Right cardiac atrium (tissue), 5 donors: ENCODE data around the gene RTKN. TPM values are rescaled to one million over a fixed set of nuclear protein-coding genes. Genes with fewer than 3 reads are reported as not detected.
"Not testable (repeated sequence)": the region's sequence is repeated elsewhere in the genome, so short reads cannot be mapped to it uniquely, and the experiment has no call there.

ENCODE experiments used
- ATAC-seq, 2 donors: fragments of 200-7000 bp; cut with Tn5 transposase; one replicate each; pipeline versions ENCODE4 v1.8.0 to v1.9.1; 2020; ENCODE audit warnings: moderate library complexity in 2 of 2, mild to moderate bottlenecking in 1 of 2
- DNase-seq, 3 donors: peaks; one replicate each; pipeline ENCODE4 v3.0.0-alpha.2; 2020
- H3K27ac ChIP-seq: one replicate; pipeline ENCODE4 v1.5.1; 2013; ENCODE audit warnings: mild to moderate bottlenecking, low read length, control low read depth, moderate library complexity
- H3K27me3 ChIP-seq: one replicate; pipeline ENCODE4 v1.6.1; 2013; ENCODE audit not compliant: control insufficient read depth, insufficient read depth
- H3K4me1 ChIP-seq: one replicate; pipeline ENCODE4 v1.6.1; 2013; ENCODE audit warnings: low read length; ENCODE audit not compliant: control insufficient read depth, insufficient read depth
- H3K4me3 ChIP-seq: one replicate; pipeline ENCODE4 v1.5.1; 2013; ENCODE audit warnings: low read length, control low read depth
- H3K9me3 ChIP-seq: one replicate; pipeline ENCODE4 v1.6.1; 2013; ENCODE audit warnings: low read length; ENCODE audit not compliant: control insufficient read depth
- WGBS: extraction: QIAGEN DNeasy Blood & Tissue Kit; methylation state at CpG from one replicate; pipeline ENCODE4 v1.1.7; 2013; 5-methylcytosine and 5-hydroxymethylcytosine counted together
- intact Hi-C, 4 donors: fragments of 100-400 bp; cut with DNase I; formaldehyde crosslinking; loops; one replicate each; pipeline versions ENCODE4 v1.11.0 to v1.14.0; 2022 to 2023
- polyA plus RNA-seq: library from polyadenylated mRNA; stranded (reverse); fragments of 200-250 nt; gene quantifications from one replicate; pipeline ENCODE4 v1.2.3, GENCODE V29; 2013
- total RNA-seq, 4 donors: library from RNA; stranded (reverse); fragmentation: NEBNext Ultra II Directional; extraction: Animal tissue kit (Norgen Biotek cat#: 25700); gene quantifications; one replicate each; pipeline ENCODE4 v1.2.1, GENCODE V29; 2021
- donor health status: healthy with polysubstance abuse.
- donor health status: DM: no; HTN: yes; CAD: no.
- donor health status: DM: no; HTN: no; CAD: no.
- donor health status: DM: no; HTN: yes; CAD: no; lungs with severe emphysema.
- donor health status: DM: yes; HTN: yes; CAD: no.

Gene RTKN
- total and polyA plus RNA-seq, 5 donors = 16.2 to 27.9 (median 24.8) TPM

GRCh38 chr2:74447230-74447999 lies 5.7 kb upstream of the RTKN start:
- intact Hi-C loops = no loop called here
- DNase-seq (no peak), ATAC-seq (no peak)
- no peaks in the 10 kb centered on the region for H3K4me1 ChIP-seq
- no peak overlapping the region for H3K4me3 ChIP-seq
- H3K27me3 ChIP-seq = no peaks in the 10 kb centered on the region
- WGBS = 90% methylated on average over 5 of the region's 5 CpGs
- no peaks in the 10 kb centered on the region for H3K9me3 ChIP-seq
- H3K27ac ChIP-seq = no peak overlapping the region

GRCh38 chr2:74444498-74445318 lies 3.0 kb upstream of the RTKN start:
- WGBS = 29% methylated on average over 5 of the region's 5 CpGs
- Histone ChIP-seq H3K27ac (no peak overlapping the region), H3K4me3 (no peak overlapping the region), H3K9me3 (no peaks in the 10 kb centered on the region), H3K27me3 (no peaks in the 10 kb centered on the region), H3K4me1 (peaks cover 2% of the 10 kb centered on the region)
- no peak for DNase-seq
- intact Hi-C loops = no loop called here
- no peak for ATAC-seq

GRCh38 chr2:74442483-74443297 lies 953 bp upstream of the RTKN start:
- DNase-seq, intact Hi-C loops, H3K4me1 ChIP-seq, H3K9me3 ChIP-seq, ATAC-seq, H3K27me3 ChIP-seq, H3K27ac ChIP-seq: not testable (repeated sequence)
- 93% methylated on average over 16 of the region's 16 CpGs for WGBS
- H3K4me3 ChIP-seq = peak overlapping the region; percentile 16

GRCh38 chr2:74441170-74441689 lies 507 bp downstream of the RTKN start:
- Histone ChIP-seq H3K27me3 (no peaks in the 10 kb centered on the region), H3K4me3 (peak overlapping the region; percentile 16), H3K9me3 (no peaks in the 10 kb centered on the region), H3K27ac (peak overlapping the region; percentile 89), H3K4me1 (peaks cover 2% of the 10 kb centered on the region)
- intact Hi-C loops = no loop called here
- ATAC-seq (peak; percentile 2 to 3), DNase-seq (peak in 1 of 3 donors; percentile 73)
- 21% methylated on average over 33 of the region's 33 CpGs for WGBS

- H3K27ac ChIP-seq = peak overlapping the region; percentile 89
- 7% methylated on average over 45 of the region's 45 CpGs for WGBS
- H3K4me1 ChIP-seq = peaks cover 2% of the 10 kb centered on the region
- DNase-seq = peak; percentile 94 to 97 (median 97)
- H3K9me3 ChIP-seq = no peaks in the 10 kb centered on the region
- ATAC-seq = peak; percentile 95
- peak overlapping the region; percentile 16 for H3K4me3 ChIP-seq
- intact Hi-C loops = no loop called here
- no peaks in the 10 kb centered on the region for H3K27me3 ChIP-seq
Measured at GRCh38 chr2:74440378-74441169, 1.2 kb downstream of the RTKN start.

- intact Hi-C loops = no loop called here
- Histone ChIP-seq H3K4me1 (peaks cover 2% of the 10 kb centered on the region), H3K27me3 (no peaks in the 10 kb centered on the region), H3K9me3 (no peaks in the 10 kb centered on the region), H3K4me3 (peak overlapping the region; percentile 16), H3K27ac (peak overlapping the region; percentile 89)
- ATAC-seq (peak; percentile 71 to 75), DNase-seq (peak; percentile 91 to 95 (median 95))
- 6% methylated on average over 14 of the region's 14 CpGs for WGBS
Measured at GRCh38 chr2:74439803-74440377, 1.8 kb downstream of the RTKN start.

GRCh38 chr2:74439373-74439772 lies 2.4 kb downstream of the RTKN start:
- intact Hi-C loops = no loop called here
- peak in 1 of 3 donors; percentile 51 for DNase-seq
- Histone ChIP-seq H3K4me1 (peaks cover 2% of the 10 kb centered on the region), H3K4me3 (peak overlapping the region; percentile 16), H3K9me3 (no peaks in the 10 kb centered on the region), H3K27me3 (no peaks in the 10 kb centered on the region), H3K27ac (peak overlapping the region; percentile 18)
- WGBS = 18% methylated on average over 3 of the region's 3 CpGs
- no peak for ATAC-seq

GRCh38 chr2:74438248-74438647 lies 3.5 kb downstream of the RTKN start:
- H3K4me1 ChIP-seq = peaks cover 2% of the 10 kb centered on the region
- intact Hi-C loops = no loop called here

GRCh38 chr2:74436848-74437695 lies 4.7 kb downstream of the RTKN start:
- intact Hi-C loops = no loop called here
- WGBS = 65% methylated on average over 6 of the region's 6 CpGs
- Histone ChIP-seq H3K4me1 (peaks cover 2% of the 10 kb centered on the region), H3K27ac (no peak overlapping the region), H3K4me3 (no peak overlapping the region), H3K9me3 (no peaks in the 10 kb centered on the region), H3K27me3 (no peaks in the 10 kb centered on the region)
- DNase-seq = peak in 1 of 3 donors; percentile 41
- ATAC-seq = no peak

More at GRCh38 chr2:74438248-74438647, 3.5 kb downstream of the RTKN start:
- no peak overlapping the region for H3K27ac ChIP-seq
- 95% methylated on average over 1 of the region's 1 CpG for WGBS
- no peaks in the 10 kb centered on the region for H3K9me3 ChIP-seq
- ATAC-seq (no peak), DNase-seq (no peak)
- no peaks in the 10 kb centered on the region for H3K27me3 ChIP-seq
- no peak overlapping the region for H3K4me3 ChIP-seq
